HG03175 (cell line): ENCODE data around the gene NCOA7.
"Not testable (repeated sequence)": the region's sequence is repeated elsewhere in the genome, so short reads cannot be mapped to it uniquely, and the experiment has no call there.

Source experiments
- ATAC-seq: cut with Tn5 transposase; IDR thresholded peaks from one replicate; pipeline ENCODE4 v1.9.1; 2021; ENCODE audit warnings: mild to moderate bottlenecking, moderate library complexity; ENCODE audit not compliant: unreplicated experiment

NCOA7 gene

GRCh38 chr6:125832391-125833117, 41.8 kb downstream of the NCOA7 start:
- ATAC-seq = no peak

- ATAC-seq = peak; percentile 85
Observed at GRCh38 chr6:125834348-125834747, 43.6 kb downstream of the NCOA7 start.

DNA sequence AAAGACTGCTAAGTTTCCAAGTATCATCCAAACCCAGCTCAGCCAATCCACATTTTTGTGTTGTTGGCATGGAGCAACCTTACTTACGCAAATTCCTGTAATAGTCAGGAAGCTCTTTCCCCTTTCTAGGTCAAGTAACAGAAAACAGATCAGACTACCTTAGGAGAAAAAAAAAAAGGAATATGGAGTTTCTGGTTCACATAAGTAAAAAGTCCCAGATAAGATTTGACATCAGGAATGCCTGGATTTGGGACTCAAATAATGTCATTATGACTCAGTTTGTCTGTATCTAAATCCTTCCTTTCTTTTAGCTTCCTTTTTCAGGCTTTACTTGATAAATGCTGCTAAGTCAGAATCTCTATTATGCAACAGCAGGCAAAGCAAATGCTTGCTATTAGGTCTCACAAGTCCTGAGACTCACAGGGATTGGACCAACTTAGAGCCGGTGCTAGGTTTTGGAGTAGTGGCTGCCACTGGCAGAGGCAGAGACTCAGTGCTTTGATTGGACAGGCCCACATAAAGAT, 44.5 kb downstream of the NCOA7 start:
- ATAC-seq = no peak

DNA sequence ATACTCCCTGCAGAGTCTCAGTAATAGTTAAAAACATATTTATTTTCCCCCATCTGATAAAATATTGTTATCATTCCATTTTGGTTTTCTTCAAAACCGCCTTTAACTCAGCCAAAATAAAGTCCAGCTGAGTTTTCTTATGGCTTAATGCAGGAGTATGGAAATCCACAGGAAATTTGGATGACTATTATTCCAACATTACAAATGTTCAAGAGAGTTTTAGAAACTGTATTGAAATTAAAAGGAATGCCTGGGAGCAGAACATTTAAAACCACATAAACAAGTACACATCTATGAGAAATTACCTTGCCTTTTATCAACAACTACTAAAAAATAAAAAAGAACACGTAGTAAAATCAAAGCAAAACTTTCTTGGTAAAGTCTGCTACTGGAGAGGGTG, 45.7 kb downstream of the NCOA7 start:
- ATAC-seq = no peak

DNA sequence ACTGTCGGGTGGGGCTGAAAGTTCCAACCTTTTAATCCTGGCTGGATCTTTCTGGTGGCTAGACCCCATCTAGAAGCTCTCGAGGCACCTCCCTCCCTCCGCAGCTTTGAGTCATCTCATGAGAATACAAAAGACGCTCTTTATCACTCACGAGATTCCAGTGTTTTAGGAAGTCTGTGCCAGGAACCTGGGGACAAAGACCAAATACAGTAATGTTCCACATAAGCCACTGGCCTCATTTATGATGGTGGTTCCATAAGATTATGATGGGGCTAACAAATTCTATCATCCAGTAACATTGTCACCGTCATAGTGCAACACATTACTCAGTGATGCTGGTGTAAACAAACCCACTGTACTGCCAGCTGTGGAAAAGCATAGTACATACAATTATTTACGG, 48.7 kb downstream of the NCOA7 start:
- ATAC-seq = no peak

GRCh38 chr6:125839879-125840278, 49.1 kb downstream of the NCOA7 start:
- ATAC-seq = no peak

DNA sequence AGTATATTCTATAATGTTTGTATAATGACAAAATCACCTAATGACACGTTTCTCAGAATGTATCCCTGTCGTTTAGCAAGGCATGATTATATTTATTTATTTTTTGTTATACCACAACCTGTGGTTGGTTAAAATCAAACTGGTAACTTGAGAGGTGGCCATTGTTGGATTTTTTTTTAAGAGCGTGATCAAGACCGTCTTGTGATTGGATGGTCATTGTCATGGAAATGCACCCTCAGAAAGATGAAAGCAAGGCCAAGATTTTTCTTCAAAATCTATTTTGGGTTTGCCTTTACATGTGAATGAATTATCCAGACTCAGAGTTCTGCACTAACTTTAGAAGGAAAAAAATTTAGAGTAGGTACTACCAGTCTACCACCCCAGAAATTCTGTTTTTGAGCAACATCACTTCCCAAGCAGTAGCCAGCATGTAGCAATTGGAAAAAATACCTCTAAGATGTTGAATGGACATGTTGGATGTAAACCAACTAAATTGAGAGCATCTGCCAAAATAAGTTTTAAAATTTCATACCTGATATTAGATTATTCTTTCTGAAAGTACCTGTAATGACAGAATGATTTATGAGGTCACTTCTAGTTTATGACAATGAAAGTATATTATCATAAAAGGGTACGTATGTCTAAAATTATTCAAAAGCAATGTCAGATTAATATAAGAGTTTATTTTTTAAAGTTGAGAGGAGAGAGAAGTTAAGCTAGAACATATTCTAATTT, 50.8 kb downstream of the NCOA7 start:
- ATAC-seq = no peak

GRCh38 chr6:125842091-125842626, 51.4 kb downstream of the NCOA7 start:
- ATAC-seq = no peak

DNA sequence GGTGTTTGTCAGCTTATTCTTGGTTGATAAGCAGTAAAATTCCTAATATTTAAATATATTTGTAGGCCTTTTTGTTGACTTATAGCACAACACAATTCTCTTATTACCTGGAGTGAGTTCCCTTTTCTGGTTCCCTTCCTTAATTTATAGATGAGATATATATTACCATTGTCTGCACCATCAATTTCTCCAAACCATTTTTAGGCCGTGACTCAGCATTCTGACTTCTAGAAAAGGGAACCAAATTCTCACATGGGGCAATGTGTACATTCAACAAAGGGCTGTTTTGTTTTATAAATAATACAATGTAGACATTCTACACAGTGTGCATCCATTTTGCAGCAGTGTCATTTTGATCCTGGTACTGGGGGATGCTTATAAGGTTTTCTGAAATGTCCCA, 52.8 kb downstream of the NCOA7 start:
- no peak for ATAC-seq

DNA sequence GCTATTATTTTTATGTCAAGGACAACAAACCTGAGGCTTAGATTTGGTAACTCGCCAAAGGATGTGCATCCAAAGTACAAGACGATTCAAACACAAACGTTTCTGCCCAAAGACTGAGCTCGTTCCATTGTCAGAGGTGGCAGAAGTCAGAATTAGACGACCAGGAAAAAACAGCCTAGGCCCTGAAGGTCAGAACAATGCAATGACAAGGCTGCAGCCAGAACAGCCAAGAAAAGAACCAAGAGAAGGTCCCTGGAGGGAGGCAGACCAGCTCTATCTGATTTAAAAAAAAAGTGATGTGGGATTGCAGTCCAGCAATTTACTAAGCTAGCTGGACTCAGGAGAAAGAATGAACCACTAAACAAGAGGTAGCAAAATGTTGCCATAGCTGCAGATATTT, 54.2 kb downstream of the NCOA7 start:
- no peak for ATAC-seq

DNA sequence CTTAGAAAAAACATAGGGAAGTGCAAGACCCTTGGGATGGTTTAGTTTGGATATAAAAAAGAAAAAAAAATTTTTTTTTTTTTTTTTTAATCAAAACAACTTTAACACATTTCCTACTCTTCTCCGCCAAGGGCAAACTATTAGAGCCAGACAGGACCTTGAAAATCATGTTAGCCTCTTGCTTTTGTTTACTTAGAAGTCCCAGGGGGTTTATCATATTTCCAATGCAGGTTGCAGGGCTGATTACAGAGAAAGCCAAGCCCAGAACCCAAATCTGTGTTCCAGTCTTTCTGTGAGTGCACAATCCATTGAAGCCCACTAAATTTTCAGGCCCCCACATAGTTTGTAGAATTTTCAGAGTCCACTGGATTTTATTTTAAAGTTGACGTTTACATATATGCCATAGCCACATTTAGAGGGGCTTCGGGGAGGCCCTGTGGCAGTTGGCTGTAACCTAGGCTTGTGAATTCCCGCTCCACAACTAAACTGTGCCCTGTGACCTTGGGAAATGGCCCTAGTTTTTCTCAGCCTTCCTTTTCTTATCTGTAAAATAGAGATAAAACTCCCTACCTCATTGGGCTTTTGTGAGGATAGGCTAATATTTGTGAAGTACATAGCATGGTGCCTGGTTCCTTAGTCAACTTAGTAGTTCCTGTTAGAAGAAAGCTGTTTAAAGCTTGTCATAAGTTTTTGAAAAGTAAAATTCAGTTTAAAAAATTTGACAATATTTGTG, 55.7 kb downstream of the NCOA7 start:
- no peak for ATAC-seq

GRCh38 chr6:125848286-125848685, 57.5 kb downstream of the NCOA7 start:
- not testable (repeated sequence) for ATAC-seq

- no peak for ATAC-seq
Observed at GRCh38 chr6:125850361-125850760, 59.6 kb downstream of the NCOA7 start.

- ATAC-seq = no peak
Observed at GRCh38 chr6:125852587-125852986, 61.8 kb downstream of the NCOA7 start.

- ATAC-seq = no peak
Observed at GRCh38 chr6:125853168-125853567, 62.4 kb downstream of the NCOA7 start.

GRCh38 chr6:125853756-125854155, 63.0 kb downstream of the NCOA7 start:
- ATAC-seq = no peak

DNA sequence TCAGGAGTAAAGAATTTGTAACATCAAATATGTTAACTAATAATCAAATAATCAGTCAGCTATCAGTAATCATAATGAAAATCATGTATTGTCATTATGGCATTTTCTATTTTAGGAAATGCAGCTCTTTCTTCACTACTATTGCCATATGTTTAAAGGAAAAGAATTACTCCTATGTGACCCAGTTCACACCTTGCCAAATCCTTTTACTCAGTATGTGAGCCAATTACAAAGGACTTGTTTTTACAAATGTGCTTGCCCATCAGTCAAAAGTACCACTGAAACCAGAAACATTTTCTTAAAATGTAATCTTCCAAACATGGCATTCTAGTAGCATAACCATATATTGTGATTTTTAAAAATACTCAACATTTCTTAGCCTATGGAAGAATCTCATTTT, 63.6 kb downstream of the NCOA7 start:
- ATAC-seq = no peak

DNA sequence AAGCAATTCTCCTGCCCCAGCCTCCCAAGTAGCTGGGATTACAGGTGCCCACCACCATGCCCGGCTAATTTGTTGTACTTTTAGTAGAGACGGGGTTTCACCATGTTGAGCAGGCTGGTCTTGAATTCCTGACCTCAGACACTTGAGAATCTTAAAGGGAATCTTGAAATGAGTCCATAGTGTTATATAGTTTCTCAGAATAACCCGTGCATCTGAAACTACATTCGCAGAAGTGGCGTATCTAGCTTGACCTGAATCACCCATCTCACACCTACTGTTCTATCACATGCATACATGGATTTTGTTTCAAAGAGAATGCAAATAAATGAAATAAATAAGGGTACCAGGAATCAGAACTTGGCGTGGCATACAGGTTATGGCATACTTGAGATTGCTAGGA, 65.0 kb downstream of the NCOA7 start:
- ATAC-seq = no peak

GRCh38 chr6:125857846-125858245, 67.1 kb downstream of the NCOA7 start:
- ATAC-seq = no peak

DNA sequence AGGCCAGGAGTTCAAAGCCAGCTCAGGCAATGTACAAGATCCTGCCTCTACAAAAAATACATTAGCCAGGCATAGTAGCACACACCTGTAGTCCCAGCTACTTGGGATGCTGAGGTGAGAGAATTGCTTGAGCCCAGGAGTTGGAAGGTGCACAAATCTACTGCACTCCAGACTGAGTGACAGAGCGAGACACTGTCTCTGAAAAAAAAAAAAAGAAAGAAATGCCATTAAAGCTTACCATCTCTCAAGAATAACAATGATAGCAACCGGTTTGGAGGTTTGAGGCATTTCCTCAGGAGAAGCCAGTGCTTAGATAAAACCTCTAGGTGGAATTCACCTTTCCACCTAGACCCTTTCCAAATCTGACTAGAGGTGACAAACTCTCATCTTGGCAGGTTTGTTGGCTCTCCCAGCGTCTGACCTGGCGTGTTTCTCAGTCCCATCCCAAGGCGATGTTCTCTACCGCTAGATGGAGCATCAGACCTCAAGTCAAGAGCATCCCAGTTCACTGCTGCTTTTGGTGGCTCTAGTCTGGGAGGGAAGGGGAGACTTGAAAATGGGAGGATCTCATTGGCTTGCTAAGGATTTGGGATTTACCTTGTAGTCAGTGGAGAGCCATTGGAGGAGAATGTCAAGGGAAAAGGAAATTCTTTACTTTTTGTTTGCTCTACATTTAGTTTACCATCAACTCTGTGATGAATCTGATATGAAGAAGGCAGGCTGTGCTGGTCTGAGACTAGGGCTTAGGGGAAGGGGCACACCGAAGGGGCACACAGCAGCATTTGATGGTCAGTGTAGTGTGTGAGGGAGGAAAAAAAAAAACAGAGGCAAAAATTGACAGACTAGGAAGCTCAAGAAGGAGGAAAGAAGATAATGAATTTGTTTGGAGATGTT, 67.9 kb downstream of the NCOA7 start:
- ATAC-seq = peak; percentile 52
